Karpas-422 (cell line): ENCODE measurements around the gene LIMS1. TPM values are rescaled to one million over a fixed set of nuclear protein-coding genes. Genes with fewer than 3 reads are reported as not detected.

ENCODE experiments used
- DNase-seq: peaks from one replicate; pipeline ENCODE4 v3.0.0-alpha.2; 2015
- H2AFZ ChIP-seq: fragments of 200-600 bp; sonication (generic); 2 replicates; pipeline ENCODE4 v1.6.1; 2014; ENCODE audit warnings: antibody characterized with exemption, low read length, mixed read lengths
- H3K27ac ChIP-seq: fragments of 200-600 bp; sonication (generic); 2 replicates; pipeline ENCODE4 v1.5.1; 2014; ENCODE audit warnings: mild to moderate bottlenecking, low read length, moderate library complexity
- H3K27me3 ChIP-seq: fragments of 200-600 bp; sonication (generic); 2 replicates; pipeline ENCODE4 v1.6.1; 2014; ENCODE audit warnings: low read length, mixed read lengths
- H3K36me3 ChIP-seq: fragments of 200-600 bp; sonication (generic); 2 replicates; pipeline ENCODE4 v1.6.1; 2014; ENCODE audit warnings: low read length, mixed read lengths; ENCODE audit not compliant: insufficient read depth
- H3K4me1 ChIP-seq: fragments of 200-600 bp; sonication (generic); 2 replicates; pipeline ENCODE4 v1.6.1; 2014; ENCODE audit warnings: mild to moderate bottlenecking, low read length, mixed read lengths
- H3K4me2 ChIP-seq: fragments of 200-600 bp; sonication (generic); 2 replicates; pipeline ENCODE4 v1.6.1; 2014; ENCODE audit warnings: low read length, low read depth, mild to moderate bottlenecking; ENCODE audit not compliant: poor library complexity, severe bottlenecking
- H3K4me3 ChIP-seq: fragments of 200-600 bp; sonication (generic); 2 replicates; pipeline ENCODE4 v1.5.1; 2014; ENCODE audit warnings: mild to moderate bottlenecking, antibody characterized with exemption, low read length, mixed read lengths
- H3K79me2 ChIP-seq: fragments of 200-600 bp; sonication (generic); 2 replicates; pipeline ENCODE4 v1.6.1; 2014; ENCODE audit warnings: mild to moderate bottlenecking, low read length, mixed read lengths
- H3K9ac ChIP-seq: fragments of 200-600 bp; sonication (generic); 2 replicates; pipeline ENCODE4 v1.6.0; 2014; ENCODE audit warnings: low read length
- H3K9me2 ChIP-seq: fragments of 200-600 bp; sonication (generic), shearing (Covaris generic); replicated peaks from 2 replicates; pipeline ENCODE4 v1.6.0; 2014; ENCODE audit warnings: mild to moderate bottlenecking, low read length, moderate library complexity; ENCODE audit not compliant: insufficient read depth
- H3K9me3 ChIP-seq: fragments of 300-700, 200-600 bp; sonication (generic); 2 replicates; pipeline ENCODE4 v1.6.1; 2014; ENCODE audit warnings: low read length, mixed read lengths
- H4K20me1 ChIP-seq: fragments of 200-600 bp; sonication (generic); 2 replicates; pipeline ENCODE4 v1.6.1; 2014; ENCODE audit warnings: mild to moderate bottlenecking, antibody characterized with exemption, low read length, low read depth; ENCODE audit not compliant: insufficient read depth
- total RNA-seq: library from RNA; depleted of rRNA; stranded (reverse); fragments of >200 nt; shearing (Covaris generic); gene quantifications from 2 replicates; pipeline ENCODE4 v1.2.3, GENCODE V29; 2014; ENCODE audit warnings: low replicate concordance

Gene LIMS1
- total RNA-seq, 1 experiment from 2014 or later = 9.7 TPM

- Histone ChIP-seq H3K9me2 (no peaks in the 10 kb centered on the region), H3K4me2 (no peak overlapping the region), H3K27ac (no peak overlapping the region), H3K4me1 (no peaks in the 10 kb centered on the region), H3K9ac (no peak overlapping the region), H3K4me3 (no peak overlapping the region), H3K9me3 (no peaks in the 10 kb centered on the region), H3K36me3 (no peaks in the 10 kb centered on the region), H3K79me2 (no peaks in the 10 kb centered on the region), H4K20me1 (peaks cover 43% of the 10 kb centered on the region), H2AFZ (no peak overlapping the region), H3K27me3 (no peaks in the 10 kb centered on the region)
- DNase-seq = no peak
Measured at GRCh38 chr2:108615480-108616090, 81.3 kb downstream of the LIMS1 start.

GRCh38 chr2:108616318-108616717, 82.0 kb downstream of the LIMS1 start:
- H3K4me3 ChIP-seq = no peak overlapping the region
- H2AFZ ChIP-seq = no peak overlapping the region
- H3K36me3 ChIP-seq = no peaks in the 10 kb centered on the region
- H4K20me1 ChIP-seq = peaks cover 46% of the 10 kb centered on the region
- no peaks in the 10 kb centered on the region for H3K9me2 ChIP-seq
- H3K9me3 ChIP-seq = no peaks in the 10 kb centered on the region
- no peaks in the 10 kb centered on the region for H3K4me1 ChIP-seq
- no peak overlapping the region for H3K4me2 ChIP-seq
- H3K27me3 ChIP-seq = no peaks in the 10 kb centered on the region
- no peaks in the 10 kb centered on the region for H3K79me2 ChIP-seq
- no peak overlapping the region for H3K9ac ChIP-seq
- no peak overlapping the region for H3K27ac ChIP-seq
- no peak for DNase-seq

- no peak overlapping the region for H2AFZ ChIP-seq
- DNase-seq = no peak
- no peaks in the 10 kb centered on the region for H3K36me3 ChIP-seq
- H3K27me3 ChIP-seq = no peaks in the 10 kb centered on the region
- H3K79me2 ChIP-seq = no peaks in the 10 kb centered on the region
- H3K27ac ChIP-seq = no peak overlapping the region
- H3K9me2 ChIP-seq = no peaks in the 10 kb centered on the region
- no peak overlapping the region for H3K4me2 ChIP-seq
- H4K20me1 ChIP-seq = peaks cover 45% of the 10 kb centered on the region
- H3K4me3 ChIP-seq = no peak overlapping the region
- no peaks in the 10 kb centered on the region for H3K4me1 ChIP-seq
- no peak overlapping the region for H3K9ac ChIP-seq
- no peaks in the 10 kb centered on the region for H3K9me3 ChIP-seq
Measured at GRCh38 chr2:108616751-108617161, 82.5 kb downstream of the LIMS1 start.

- no peak overlapping the region for H3K9ac ChIP-seq
- no peaks in the 10 kb centered on the region for H3K27me3 ChIP-seq
- H2AFZ ChIP-seq = no peak overlapping the region
- H3K4me2 ChIP-seq = no peak overlapping the region
- peaks cover 46% of the 10 kb centered on the region for H4K20me1 ChIP-seq
- H3K27ac ChIP-seq = no peak overlapping the region
- H3K9me2 ChIP-seq = no peaks in the 10 kb centered on the region
- H3K9me3 ChIP-seq = no peaks in the 10 kb centered on the region
- H3K4me3 ChIP-seq = no peak overlapping the region
- DNase-seq = no peak
- H3K36me3 ChIP-seq = no peaks in the 10 kb centered on the region
- H3K4me1 ChIP-seq = no peaks in the 10 kb centered on the region
- no peaks in the 10 kb centered on the region for H3K79me2 ChIP-seq
Measured at GRCh38 chr2:108617617-108618016, 83.3 kb downstream of the LIMS1 start.

GRCh38 chr2:108619925-108620620, 85.8 kb downstream of the LIMS1 start:
- Histone ChIP-seq H3K4me3 (no peak overlapping the region), H3K4me2 (no peak overlapping the region), H3K27ac (no peak overlapping the region), H3K36me3 (no peaks in the 10 kb centered on the region), H3K4me1 (no peaks in the 10 kb centered on the region), H3K9me2 (no peaks in the 10 kb centered on the region), H4K20me1 (peaks cover 42% of the 10 kb centered on the region), H3K27me3 (no peaks in the 10 kb centered on the region), H2AFZ (no peak overlapping the region), H3K9me3 (no peaks in the 10 kb centered on the region), H3K79me2 (no peaks in the 10 kb centered on the region), H3K9ac (no peak overlapping the region)
- no peak for DNase-seq

GRCh38 chr2:108620656-108621055, 86.4 kb downstream of the LIMS1 start:
- Histone ChIP-seq H3K9ac (no peak overlapping the region), H4K20me1 (peaks cover 38% of the 10 kb centered on the region), H2AFZ (no peak overlapping the region)

GRCh38 chr2:108621087-108621559, 86.9 kb downstream of the LIMS1 start:
- H3K4me1 ChIP-seq = no peaks in the 10 kb centered on the region
- no peak overlapping the region for H3K27ac ChIP-seq
- no peak overlapping the region for H3K4me2 ChIP-seq
- H3K4me3 ChIP-seq = no peak overlapping the region
- no peak overlapping the region for H3K9ac ChIP-seq
- no peaks in the 10 kb centered on the region for H3K79me2 ChIP-seq
- H2AFZ ChIP-seq = no peak overlapping the region
- no peaks in the 10 kb centered on the region for H3K27me3 ChIP-seq
- no peak for DNase-seq
- H4K20me1 ChIP-seq = peaks cover 38% of the 10 kb centered on the region
- H3K36me3 ChIP-seq = no peaks in the 10 kb centered on the region
- no peaks in the 10 kb centered on the region for H3K9me2 ChIP-seq
- no peaks in the 10 kb centered on the region for H3K9me3 ChIP-seq

More at GRCh38 chr2:108620656-108621055, 86.4 kb downstream of the LIMS1 start:
- H3K4me1 ChIP-seq = no peaks in the 10 kb centered on the region
- H3K9me3 ChIP-seq = no peaks in the 10 kb centered on the region
- H3K27me3 ChIP-seq = no peaks in the 10 kb centered on the region
- H3K36me3 ChIP-seq = no peaks in the 10 kb centered on the region
- no peak overlapping the region for H3K27ac ChIP-seq
- no peaks in the 10 kb centered on the region for H3K79me2 ChIP-seq
- H3K9me2 ChIP-seq = no peaks in the 10 kb centered on the region
- H3K4me3 ChIP-seq = no peak overlapping the region
- no peak for DNase-seq
- H3K4me2 ChIP-seq = no peak overlapping the region

GRCh38 chr2:108621687-108622681, 87.7 kb downstream of the LIMS1 start:
- DNase-seq = no peak
- Histone ChIP-seq H4K20me1 (peaks cover 30% of the 10 kb centered on the region), H3K9ac (no peak overlapping the region), H3K4me3 (no peak overlapping the region), H3K36me3 (no peaks in the 10 kb centered on the region), H2AFZ (no peak overlapping the region), H3K9me2 (no peaks in the 10 kb centered on the region), H3K9me3 (no peaks in the 10 kb centered on the region), H3K4me2 (no peak overlapping the region), H3K27me3 (no peaks in the 10 kb centered on the region), H3K79me2 (no peaks in the 10 kb centered on the region), H3K4me1 (no peaks in the 10 kb centered on the region), H3K27ac (no peak overlapping the region)
